ENCODE measurements around the gene DCTN1. TPM values are rescaled to one million over a fixed set of nuclear protein-coding genes. Genes with fewer than 3 reads are reported as not detected.

The DCTN1 gene
- total RNA-seq, 1 donor from 2014 or later: 244 TPM

DNA sequence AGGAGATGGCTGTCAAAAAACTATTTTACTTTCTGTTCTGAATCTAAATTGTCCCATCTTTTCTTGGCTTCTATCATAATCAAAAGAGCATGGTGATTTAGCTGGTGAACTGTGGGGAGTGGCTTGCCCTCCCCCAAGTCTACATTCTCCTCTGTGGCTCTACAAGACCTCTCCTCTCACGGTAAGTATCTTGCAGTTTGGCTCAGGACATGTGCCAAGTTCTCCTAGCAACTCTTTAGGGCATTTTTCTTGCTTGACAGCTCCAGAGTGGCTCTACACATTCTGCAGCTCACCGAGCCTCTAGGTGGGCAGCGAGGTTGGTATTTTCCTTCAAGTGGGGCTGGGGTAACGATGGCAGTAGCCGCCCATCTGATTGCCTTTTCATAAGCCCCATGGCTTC is 66.0 kb downstream of the DCTN1 start:
- no peaks in the 10 kb centered on the region for H3K36me3 Mint-ChIP-seq (ENCODE audit: low read depth, unreplicated experiment)
- H3K4me1 Mint-ChIP-seq (ENCODE audit: unreplicated experiment): peaks cover 6% of the 10 kb centered on the region
- no peaks in the 10 kb centered on the region for H3K9me3 Mint-ChIP-seq (ENCODE audit: unreplicated experiment)
- H3K4me3 Mint-ChIP-seq (ENCODE audit: unreplicated experiment): no peak overlapping the region
- no peak for DNase-seq (ENCODE audit: low spot score)
- no peak overlapping the region for H3K27ac Mint-ChIP-seq (ENCODE audit: unreplicated experiment)
- TF ChIP-seq CTCF (IDR thresholded peaks at IDR 0.05; ENCODE audit: unreplicated experiment): no peak
- no peaks in the 10 kb centered on the region for H3K27me3 Mint-ChIP-seq (ENCODE audit: unreplicated experiment)

DNA sequence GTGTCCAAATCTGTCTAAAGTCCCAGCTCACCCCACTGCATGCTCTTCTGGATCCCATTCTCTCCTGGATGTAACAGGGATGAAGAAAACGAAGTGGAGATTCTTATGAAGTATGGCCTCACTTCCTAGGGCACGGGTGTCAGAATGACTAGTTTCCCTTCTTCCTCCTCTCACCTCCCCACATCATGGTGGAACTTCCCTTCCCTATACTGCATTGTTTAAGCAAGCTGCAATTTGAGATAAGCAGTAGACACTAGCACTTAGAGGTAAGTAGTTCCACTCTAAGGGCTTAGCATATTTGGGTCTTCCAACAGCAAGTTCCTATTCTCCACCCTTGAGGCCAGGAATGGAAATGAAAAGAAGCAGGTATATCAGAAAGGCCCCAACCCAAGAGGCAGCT is 66.6 kb downstream of the DCTN1 start:
- Mint-ChIP-seq H3K4me3 (ENCODE audit: unreplicated experiment) (no peak overlapping the region), H3K9me3 (ENCODE audit: unreplicated experiment) (no peaks in the 10 kb centered on the region), H3K27ac (ENCODE audit: unreplicated experiment) (no peak overlapping the region), H3K36me3 (ENCODE audit: low read depth, unreplicated experiment) (no peaks in the 10 kb centered on the region), H3K27me3 (ENCODE audit: unreplicated experiment) (no peaks in the 10 kb centered on the region), H3K4me1 (ENCODE audit: unreplicated experiment) (peaks cover 6% of the 10 kb centered on the region)
- TF ChIP-seq CTCF (IDR thresholded peaks at IDR 0.05; ENCODE audit: unreplicated experiment): no peak
- DNase-seq (ENCODE audit: low spot score): no peak

- TF ChIP-seq CTCF (IDR thresholded peaks at IDR 0.05; ENCODE audit: unreplicated experiment): no peak
These were observed 67.2 kb downstream of the DCTN1 start for GRCh38 chr2:74312913-74313312.

More at GRCh38 chr2:74312913-74313312, 67.2 kb downstream of the DCTN1 start:
- Mint-ChIP-seq H3K27ac (ENCODE audit: unreplicated experiment) (no peak overlapping the region), H3K4me1 (ENCODE audit: unreplicated experiment) (peaks cover 6% of the 10 kb centered on the region), H3K9me3 (ENCODE audit: unreplicated experiment) (no peaks in the 10 kb centered on the region), H3K4me3 (ENCODE audit: unreplicated experiment) (no peak overlapping the region), H3K36me3 (ENCODE audit: low read depth, unreplicated experiment) (no peaks in the 10 kb centered on the region), H3K27me3 (ENCODE audit: unreplicated experiment) (no peaks in the 10 kb centered on the region)
- no peak for DNase-seq (ENCODE audit: low spot score)

Other genes starting within 250 kb of the DCTN1 start
- gene BOLA3, start 232.4 kb downstream of the DCTN1 start, total RNA-seq (ENCODE audit: unreplicated experiment): 19.0 TPM
- gene MOB1A, start 201.4 kb downstream of the DCTN1 start, total RNA-seq (ENCODE audit: unreplicated experiment): 85.3 TPM
- 20.0 TPM for gene MTHFD2, start 181.7 kb downstream of the DCTN1 start, total RNA-seq (ENCODE audit: unreplicated experiment)
- gene SLC4A5, start 36.9 kb downstream of the DCTN1 start, total RNA-seq (ENCODE audit: unreplicated experiment): 4.2 TPM
- 5.0 TPM for gene C2orf81, start 41.3 kb upstream of the DCTN1 start, total RNA-seq (ENCODE audit: unreplicated experiment)
- 34.1 TPM for gene WDR54, start 41.4 kb upstream of the DCTN1 start, total RNA-seq (ENCODE audit: unreplicated experiment)
- gene RTKN, start 61.6 kb upstream of the DCTN1 start, total RNA-seq (ENCODE audit: unreplicated experiment): 65.4 TPM
- gene INO80B, start 74.8 kb upstream of the DCTN1 start, total RNA-seq (ENCODE audit: unreplicated experiment): 22.1 TPM
- 76.8 TPM for gene WBP1, start 78.1 kb upstream of the DCTN1 start, total RNA-seq (ENCODE audit: unreplicated experiment)
- gene MOGS, start 85.1 kb upstream of the DCTN1 start, total RNA-seq (ENCODE audit: unreplicated experiment): 52.4 TPM
- gene MRPL53, start 92.4 kb upstream of the DCTN1 start, total RNA-seq (ENCODE audit: unreplicated experiment): 59.0 TPM
- 20.7 TPM for gene CCDC142, start 102.7 kb upstream of the DCTN1 start, total RNA-seq (ENCODE audit: unreplicated experiment)
- gene TTC31, start 102.8 kb upstream of the DCTN1 start, total RNA-seq (ENCODE audit: unreplicated experiment): 16.8 TPM
- gene LBX2, start 119.3 kb upstream of the DCTN1 start, total RNA-seq (ENCODE audit: unreplicated experiment): not detected
- 13.5 TPM for gene PCGF1, start 127.4 kb upstream of the DCTN1 start, total RNA-seq (ENCODE audit: unreplicated experiment)
- gene TLX2, start 134.1 kb upstream of the DCTN1 start, total RNA-seq (ENCODE audit: unreplicated experiment): not detected
- gene DQX1, start 145.9 kb upstream of the DCTN1 start, total RNA-seq (ENCODE audit: unreplicated experiment): 3.5 TPM
- gene AUP1, start 149.4 kb upstream of the DCTN1 start, total RNA-seq (ENCODE audit: unreplicated experiment): 117 TPM
- gene HTRA2, start 149.6 kb upstream of the DCTN1 start, total RNA-seq (ENCODE audit: unreplicated experiment): 44.3 TPM
- 10.0 TPM for gene LOXL3, start 173.6 kb upstream of the DCTN1 start, total RNA-seq (ENCODE audit: unreplicated experiment)
- 27.8 TPM for gene DOK1, start 174.4 kb upstream of the DCTN1 start, total RNA-seq (ENCODE audit: unreplicated experiment)

Measured in endothelial cell (in vitro differentiated cells).